HG02798 (cell line): ENCODE data around the gene ITGB6.

Source experiments
- ATAC-seq: cut with Tn5 transposase; IDR thresholded peaks from one replicate; pipeline ENCODE4 v1.9.1; 2021; ENCODE audit warnings: mild to moderate bottlenecking; ENCODE audit not compliant: unreplicated experiment, poor library complexity

The ITGB6 gene

DNA sequence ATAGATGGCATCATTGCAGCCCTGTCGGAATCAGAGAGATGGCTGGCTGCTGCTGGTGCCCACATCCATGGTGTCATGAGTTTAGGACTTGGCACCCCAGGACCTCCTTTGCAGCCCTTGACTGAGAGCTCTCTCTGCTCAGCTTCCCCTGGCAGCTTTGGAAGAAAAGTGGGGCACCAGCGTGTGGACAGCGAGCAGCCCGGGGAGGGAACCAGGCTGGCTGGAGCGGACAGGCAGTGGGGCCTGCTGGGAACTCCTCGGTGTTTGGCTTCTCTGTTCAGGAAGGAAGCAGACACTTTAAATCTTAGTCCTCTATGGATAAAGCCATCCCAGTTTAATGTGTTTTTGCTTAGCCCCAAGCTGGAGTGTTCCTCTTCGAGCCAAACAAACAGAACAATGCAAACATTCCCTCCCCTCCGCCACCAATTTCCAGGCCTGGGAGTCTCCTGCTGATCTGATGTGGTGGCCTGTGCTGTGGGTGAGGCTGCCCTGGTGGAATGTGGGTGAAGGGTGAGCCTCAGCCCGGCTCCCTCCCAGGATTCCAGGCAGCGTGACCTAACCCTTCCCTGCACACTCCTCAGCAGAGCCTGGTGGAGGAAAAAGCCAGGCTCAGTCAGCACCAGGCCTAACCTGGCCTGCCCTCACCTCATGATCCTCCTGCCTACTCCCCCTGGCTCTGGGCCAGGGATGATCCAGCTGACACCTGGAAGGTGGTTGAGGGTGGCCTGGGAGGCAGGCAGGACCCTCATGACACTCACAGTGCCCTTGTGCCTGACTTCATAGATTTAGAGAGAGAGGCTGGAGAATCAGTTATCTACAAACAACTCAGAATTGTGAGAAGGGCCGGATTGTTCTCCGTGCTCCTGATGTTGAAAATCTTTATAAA lies 21.6 kb upstream of the ITGB6 start:
- no peak for ATAC-seq

DNA sequence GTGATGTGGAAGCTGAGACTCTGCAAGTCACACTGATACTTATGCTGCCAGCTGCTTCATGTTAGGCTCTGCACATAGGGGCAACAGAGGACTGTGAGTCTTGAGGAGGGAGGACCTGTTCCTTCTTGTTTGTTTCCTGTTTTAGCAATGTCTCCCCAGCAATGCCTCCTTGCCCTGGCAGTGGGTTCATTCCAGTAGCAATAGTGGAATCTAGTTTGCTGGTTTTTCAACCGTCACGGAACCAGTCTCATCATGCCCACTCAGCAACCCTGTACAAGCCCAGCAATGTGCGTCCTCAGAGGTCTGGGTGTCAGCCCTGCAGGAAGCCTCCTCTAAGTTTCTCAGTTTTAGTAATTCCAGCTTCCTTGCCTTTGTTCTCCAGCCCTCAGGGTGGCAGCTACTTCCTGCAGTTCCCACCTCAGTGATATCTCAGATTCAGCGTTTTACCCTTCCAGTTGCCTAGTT lies 20.5 kb upstream of the ITGB6 start:
- no peak for ATAC-seq

DNA sequence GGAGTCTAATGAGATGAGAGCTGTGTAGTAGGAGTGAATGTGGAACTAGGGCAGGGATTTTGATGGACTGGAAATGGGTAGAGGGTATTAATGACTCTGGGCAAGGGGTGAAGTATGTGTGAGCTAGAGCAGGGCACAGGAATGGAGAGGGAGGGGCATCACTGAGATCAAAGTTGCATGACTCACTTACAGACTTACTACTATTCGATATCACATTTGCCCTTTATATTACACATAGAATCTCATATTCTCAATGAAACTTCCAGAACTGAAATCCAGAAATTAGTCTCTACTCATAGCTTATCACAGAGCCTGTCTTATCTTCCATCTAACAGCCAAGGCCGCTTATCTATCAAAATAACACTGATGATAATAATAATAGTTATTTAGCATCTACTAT lies 20.0 kb upstream of the ITGB6 start:
- no peak for ATAC-seq

- ATAC-seq: no peak
Measured at GRCh38 chr2:160214461-160215445, 14.7 kb upstream of the ITGB6 start.

DNA sequence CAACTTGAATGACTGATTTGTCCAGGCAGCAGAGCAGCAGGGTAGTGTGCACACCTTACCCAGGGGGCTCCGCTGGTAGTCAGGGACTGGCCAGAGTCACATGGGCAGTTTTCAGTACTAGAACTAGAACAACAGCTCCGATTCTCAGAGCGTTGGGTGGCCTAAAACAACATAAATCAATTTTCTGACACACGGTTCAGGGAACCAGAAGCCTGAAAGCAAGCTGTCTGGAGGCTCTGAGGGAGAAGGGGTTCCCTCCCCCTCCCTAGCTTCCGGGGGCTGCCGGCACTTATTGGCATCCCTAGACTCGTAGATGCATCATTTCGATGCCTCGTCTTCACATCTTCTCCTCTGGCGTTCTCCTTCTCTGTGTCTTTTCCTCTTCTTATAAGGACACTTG lies 13.4 kb upstream of the ITGB6 start:
- no peak for ATAC-seq

DNA sequence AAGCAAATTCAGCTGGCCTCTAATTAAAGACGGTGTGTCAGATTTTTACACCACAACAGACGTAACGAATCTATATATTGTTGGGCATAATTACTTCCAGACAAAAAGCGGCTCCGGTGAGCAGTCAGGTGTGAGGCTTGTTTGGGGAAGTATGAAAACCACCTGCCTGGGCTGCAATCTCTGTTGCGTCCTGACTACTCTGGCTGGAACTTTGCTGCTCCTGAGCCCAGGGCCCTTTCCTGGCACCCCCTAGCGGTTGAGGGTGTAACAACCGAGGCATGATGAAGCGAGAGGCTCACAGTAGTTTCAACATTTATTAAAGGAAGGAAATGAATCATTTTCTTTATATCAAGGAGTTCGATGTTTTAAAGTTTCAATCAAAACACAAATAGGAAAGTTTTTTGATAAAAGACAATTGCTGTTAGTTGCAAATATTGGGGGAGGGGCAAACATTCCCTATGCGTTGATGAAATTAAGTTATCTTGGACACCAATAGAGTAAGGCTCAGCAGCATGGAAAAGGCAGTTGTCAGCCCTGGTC lies 10.6 kb upstream of the ITGB6 start:
- peak; percentile 91 for ATAC-seq

GRCh38 chr2:160209516-160209856 lies 9.4 kb upstream of the ITGB6 start:
- no peak for ATAC-seq

GRCh38 chr2:160208655-160209515 lies 8.8 kb upstream of the ITGB6 start:
- ATAC-seq: no peak

GRCh38 chr2:160207804-160208654 lies 8.0 kb upstream of the ITGB6 start:
- peak; percentile 37 for ATAC-seq

- ATAC-seq: no peak
Measured at GRCh38 chr2:160207271-160207670, 7.2 kb upstream of the ITGB6 start.

DNA sequence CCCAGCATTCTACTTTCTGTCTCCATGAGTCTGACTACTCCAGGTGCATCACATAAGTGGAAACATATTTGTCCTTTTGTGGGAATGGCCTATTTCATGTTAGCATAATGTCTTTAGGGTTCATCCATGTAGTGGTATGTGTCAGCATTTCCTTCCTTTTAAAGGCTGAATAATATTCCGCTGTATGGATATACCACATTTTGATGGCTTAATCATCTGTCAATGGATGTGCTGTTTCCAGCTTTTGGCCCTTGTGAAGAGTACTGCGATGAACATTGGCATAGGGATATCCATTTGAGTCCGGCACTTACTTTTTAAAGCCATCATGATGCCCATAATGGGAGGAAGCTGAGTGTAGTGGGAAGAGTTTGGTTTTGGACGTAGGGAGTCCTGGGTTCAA lies 6.4 kb upstream of the ITGB6 start:
- ATAC-seq: no peak

DNA sequence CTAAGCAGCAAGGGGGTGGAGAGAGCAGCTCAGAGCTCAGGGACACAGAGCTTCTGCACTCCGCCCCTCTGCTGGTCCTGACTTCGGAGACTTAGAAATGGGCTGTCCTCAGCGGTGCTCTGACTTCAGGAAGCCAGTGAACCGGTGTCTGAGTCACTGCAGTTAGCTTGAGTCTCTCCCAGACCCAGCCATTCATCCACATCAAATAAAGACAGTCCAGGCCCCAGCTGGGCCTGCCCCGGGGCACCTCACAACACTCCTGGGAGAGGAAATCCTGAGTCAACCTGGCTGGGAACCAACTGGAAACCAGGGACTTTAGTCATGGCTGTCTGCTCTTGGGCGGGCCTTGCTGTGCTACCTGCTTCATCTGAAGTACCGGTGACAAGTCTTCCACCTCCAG lies 5.4 kb upstream of the ITGB6 start:
- no peak for ATAC-seq

- ATAC-seq: no peak
Measured at GRCh38 chr2:160203422-160203821, 3.4 kb upstream of the ITGB6 start.

- no peak for ATAC-seq
Measured at GRCh38 chr2:160203007-160203406, 2.9 kb upstream of the ITGB6 start.

GRCh38 chr2:160201849-160202539 lies 1.9 kb upstream of the ITGB6 start:
- peak; percentile 62 for ATAC-seq

DNA sequence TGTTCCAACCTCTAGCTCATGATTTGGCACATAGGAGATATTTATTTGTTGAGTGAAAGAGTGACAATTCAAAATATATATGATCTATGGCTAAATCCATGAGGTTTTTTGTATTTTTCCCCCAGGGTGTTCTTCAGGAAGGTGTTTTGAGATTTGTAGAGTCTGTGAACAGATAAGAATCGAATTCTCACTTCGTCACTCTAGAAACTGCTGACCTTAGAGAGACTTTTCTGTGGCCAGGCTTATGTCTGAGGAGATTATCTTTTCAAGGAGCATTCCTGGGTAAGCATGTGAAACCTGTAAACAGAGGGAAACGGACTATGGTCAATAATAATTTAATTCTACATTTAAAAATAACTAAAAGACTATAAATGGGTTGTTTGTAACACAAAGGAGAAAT lies 849 bp upstream of the ITGB6 start:
- no peak for ATAC-seq

DNA sequence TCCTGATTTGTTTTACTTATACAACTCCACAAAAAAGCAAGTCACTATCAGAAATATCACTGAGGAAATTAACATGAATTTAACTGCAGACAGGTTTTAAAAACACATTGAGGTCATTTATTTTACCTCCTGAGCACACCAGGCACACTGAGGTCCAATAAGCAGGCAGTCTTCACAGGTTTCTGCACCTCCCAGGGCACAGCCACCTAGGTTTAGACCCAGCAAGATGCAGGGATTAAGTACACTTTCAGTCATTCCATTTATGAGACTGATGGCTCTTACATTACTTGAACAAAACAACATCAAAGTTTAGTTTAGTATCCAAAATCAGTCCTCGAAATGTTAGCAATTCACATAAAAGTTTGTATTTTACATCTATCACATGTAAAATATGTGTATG lies 1.0 kb downstream of the ITGB6 start:
- no peak for ATAC-seq

- no peak for ATAC-seq
Measured at GRCh38 chr2:160197587-160197986, 2.5 kb downstream of the ITGB6 start.

DNA sequence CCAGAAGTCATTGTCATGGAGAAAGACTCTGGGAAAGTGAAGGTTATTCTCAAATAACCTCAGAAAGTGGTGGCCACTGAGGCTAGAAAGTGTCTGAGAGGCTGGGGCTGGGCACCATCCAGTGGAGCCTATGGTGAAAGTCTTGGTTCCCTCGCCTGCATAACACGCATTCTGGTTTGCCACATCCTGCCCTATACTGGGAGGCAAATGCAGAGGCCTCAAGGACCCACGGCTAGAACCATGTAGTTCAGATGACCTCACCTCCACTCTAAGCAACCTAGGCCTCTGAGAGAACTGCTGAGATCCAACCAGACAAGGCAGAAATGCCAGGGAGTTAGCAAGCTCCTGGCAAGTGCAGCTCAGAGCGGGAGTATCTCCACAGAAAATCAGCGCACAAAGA lies 5.1 kb downstream of the ITGB6 start:
- ATAC-seq: no peak
